Astrocyte (in vitro differentiated cells and primary cell): Measurements from ENCODE around the gene TPD52L2. TPM values are rescaled to one million over a fixed set of nuclear protein-coding genes. Genes with fewer than 3 reads are reported as not detected.

Experiments used
- DNase-seq: peaks from one replicate; pipeline ENCODE4 v3.0.0-alpha.2; 2010; ENCODE audit warnings: low read depth
- FAIRE-seq: peaks from 2 replicates; lab custom pipeline; 2011; peaks lifted over from hg19 to GRCh38; lab: Jason Lieb, UNC
- H2AFZ ChIP-seq: 2 replicates; pipeline ENCODE4 v1.6.0; 2012; ENCODE audit warnings: low read depth, low read length, inconsistent platforms
- H3K27ac ChIP-seq: 2 replicates; pipeline ENCODE4 v1.5.1; 2011; ENCODE audit warnings: low read depth, low read length, inconsistent platforms
- H3K27me3 ChIP-seq: 2 replicates; pipeline ENCODE4 v1.6.0; 2011; ENCODE audit warnings: low read length, inconsistent platforms; ENCODE audit not compliant: insufficient read depth
- H3K36me3 ChIP-seq: 2 replicates; pipeline ENCODE4 v1.5.1; 2011; ENCODE audit warnings: low read length, inconsistent platforms; ENCODE audit not compliant: insufficient read depth
- H3K4me1 ChIP-seq: 2 replicates; pipeline ENCODE4 v1.5.1; 2011; ENCODE audit warnings: low read length, inconsistent platforms; ENCODE audit not compliant: insufficient read depth
- H3K4me2 ChIP-seq: 2 replicates; pipeline ENCODE4 v1.6.0; 2012; ENCODE audit warnings: low read length, inconsistent platforms
- H3K4me3 ChIP-seq: 2 replicates; pipeline ENCODE4 v1.5.1; 2011; ENCODE audit warnings: low read depth, mild to moderate bottlenecking, low read length, inconsistent platforms; ENCODE audit not compliant: insufficient read depth
- H3K79me2 ChIP-seq: 2 replicates; pipeline ENCODE4 v1.6.0; 2012; ENCODE audit warnings: mild to moderate bottlenecking, low read length, inconsistent platforms; ENCODE audit not compliant: insufficient read depth
- H3K9ac ChIP-seq: 2 replicates; pipeline ENCODE4 v1.6.0; 2012; ENCODE audit warnings: mild to moderate bottlenecking, low read length, inconsistent platforms
- H3K9me3 ChIP-seq: 2 replicates; pipeline ENCODE4 v1.5.1; 2012; ENCODE audit warnings: low read depth, mild to moderate bottlenecking, low read length, inconsistent platforms; ENCODE audit not compliant: insufficient read depth
- H4K20me1 ChIP-seq: 2 replicates; pipeline ENCODE4 v1.6.0; 2012; ENCODE audit warnings: low read length, inconsistent platforms; ENCODE audit not compliant: insufficient read depth
- H3K27ac Mint-ChIP-seq: one replicate; pipeline ENCODE4 v1.8.0; 2021; ENCODE audit warnings: mild to moderate bottlenecking, mixed read lengths; ENCODE audit not compliant: unreplicated experiment
- H3K27me3 Mint-ChIP-seq: one replicate; pipeline ENCODE4 v1.8.0; 2021; ENCODE audit warnings: low read depth, mixed read lengths; ENCODE audit not compliant: unreplicated experiment
- H3K36me3 Mint-ChIP-seq: one replicate; pipeline ENCODE4 v1.8.0; 2021; ENCODE audit warnings: low read depth, mixed read lengths; ENCODE audit not compliant: unreplicated experiment
- H3K4me1 Mint-ChIP-seq: one replicate; pipeline ENCODE4 v1.8.0; 2021; ENCODE audit warnings: low read depth, mixed read lengths; ENCODE audit not compliant: unreplicated experiment
- H3K4me3 Mint-ChIP-seq: one replicate; pipeline ENCODE4 v1.8.0; 2021; ENCODE audit warnings: mild to moderate bottlenecking, moderate library complexity, mixed read lengths; ENCODE audit not compliant: unreplicated experiment
- H3K9me3 Mint-ChIP-seq: one replicate; pipeline ENCODE4 v1.8.0; 2021; ENCODE audit warnings: mild to moderate bottlenecking, mixed read lengths; ENCODE audit not compliant: unreplicated experiment
- CTCF ChIP-seq: IDR thresholded peaks from 2 replicates; pipeline ENCODE4 v1.5.1; 2011; ENCODE audit warnings: low read depth, mild to moderate bottlenecking, inconsistent platforms, low read length, moderate library complexity; ENCODE audit not compliant: insufficient read depth
- EZH2 ChIP-seq: IDR thresholded peaks from 2 replicates; pipeline ENCODE4 v1.6.1; 2012; ENCODE audit warnings: mild to moderate bottlenecking, low read length, inconsistent platforms; ENCODE audit not compliant: insufficient read depth
- total RNA-seq: library from RNA; stranded (reverse); gene quantifications from 2 replicates; pipeline ENCODE4 v1.2.1, GENCODE V29; 2021

TPD52L2 gene
- total RNA-seq, 1 donor from 2014 or later: 145 TPM

DNA sequence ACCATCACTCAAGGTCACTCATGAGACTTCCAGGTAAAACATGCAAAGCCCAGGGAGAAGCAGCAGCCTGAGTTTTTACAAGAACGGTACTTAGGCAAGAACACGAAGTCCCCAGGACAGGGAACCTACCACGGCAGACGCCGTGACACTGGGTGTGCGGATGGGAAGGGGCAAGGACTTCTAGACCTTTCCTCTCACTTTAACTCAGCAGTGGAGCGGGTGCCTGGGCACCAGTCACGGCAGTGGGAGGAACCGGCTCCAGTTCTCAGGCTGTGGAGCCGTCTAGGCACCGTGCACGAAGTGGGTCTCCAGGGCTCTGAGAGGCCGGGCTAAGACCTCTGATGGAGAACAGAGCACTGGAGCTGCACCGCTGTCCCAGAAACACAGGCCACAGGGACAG, 36.5 kb upstream of the TPD52L2 start:
- Mint-ChIP-seq H3K27me3 (no peaks in the 10 kb centered on the region), H3K9me3 (no peaks in the 10 kb centered on the region), H3K36me3 (no peaks in the 10 kb centered on the region), H3K27ac (no peak overlapping the region), H3K4me1 (peaks cover 27% of the 10 kb centered on the region), H3K4me3 (no peak overlapping the region)
- Histone ChIP-seq H3K27me3 (peaks cover 18% of the 10 kb centered on the region), H3K4me2 (peak overlapping the region; percentile 91), H3K4me3 (peak overlapping the region; percentile 5), H3K79me2 (peaks cover 20% of the 10 kb centered on the region), H4K20me1 (peaks cover 42% of the 10 kb centered on the region), H3K27ac (no peak overlapping the region), H2AFZ (no peak overlapping the region), H3K4me1 (peaks cover 11% of the 10 kb centered on the region), H3K36me3 (no peaks in the 10 kb centered on the region), H3K9me3 (no peaks in the 10 kb centered on the region), H3K9ac (no peak overlapping the region)
- FAIRE-seq: no peak
- DNase-seq: no peak
- no peak for TF ChIP-seq CTCF
- no peak for TF ChIP-seq EZH2

DNA sequence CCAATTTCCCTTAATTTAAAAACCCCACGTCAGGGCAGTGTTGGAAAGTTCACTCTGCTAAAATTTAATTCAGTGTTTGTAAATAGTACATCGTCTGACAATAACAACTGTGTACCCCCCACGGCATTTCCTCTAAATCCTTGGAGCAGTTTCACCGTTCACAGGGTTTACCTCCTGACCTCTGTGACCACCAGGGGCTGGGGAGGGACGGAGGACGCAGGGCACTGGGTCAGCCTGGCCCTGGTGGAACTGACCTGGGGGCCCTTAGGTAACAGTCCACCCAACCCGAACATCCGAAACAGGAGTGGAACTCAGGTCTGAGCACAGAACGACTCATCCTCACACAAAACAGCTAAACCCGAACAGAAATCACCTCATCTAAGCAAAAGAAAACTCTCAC, 36.1 kb upstream of the TPD52L2 start:
- H3K27ac Mint-ChIP-seq: no peak overlapping the region
- no peak for FAIRE-seq

More for the DNA sequence above, 36.1 kb upstream of the TPD52L2 start:
- no peak overlapping the region for H3K27ac ChIP-seq
- no peak overlapping the region for H3K9ac ChIP-seq
- no peaks in the 10 kb centered on the region for H3K36me3 ChIP-seq
- H2AFZ ChIP-seq: no peak overlapping the region
- peaks cover 27% of the 10 kb centered on the region for H3K4me1 Mint-ChIP-seq
- no peaks in the 10 kb centered on the region for H3K9me3 ChIP-seq
- no peak for DNase-seq
- H3K4me2 ChIP-seq: peak overlapping the region; percentile 91
- H3K4me3 ChIP-seq: no peak overlapping the region
- H3K36me3 Mint-ChIP-seq: no peaks in the 10 kb centered on the region
- no peaks in the 10 kb centered on the region for H3K27me3 Mint-ChIP-seq
- H3K4me3 Mint-ChIP-seq: peak overlapping the region; percentile 93
- peaks cover 20% of the 10 kb centered on the region for H3K79me2 ChIP-seq
- peaks cover 14% of the 10 kb centered on the region for H3K4me1 ChIP-seq
- H3K27me3 ChIP-seq: peaks cover 14% of the 10 kb centered on the region
- peaks cover 39% of the 10 kb centered on the region for H4K20me1 ChIP-seq
- TF ChIP-seq CTCF: no peak
- no peak for TF ChIP-seq EZH2
- H3K9me3 Mint-ChIP-seq: no peaks in the 10 kb centered on the region
